ENCODE data around the gene AHDC1. TPM values are rescaled to one million over a fixed set of nuclear protein-coding genes. Genes with fewer than 3 reads are reported as not detected.
A peak's percentile ranks its signal among the peaks of the same experiment; 100 is the strongest.

The AHDC1 gene
- total RNA-seq, 1 donor from 2014 or later: 40.1 TPM

GRCh38 chr1:27603309-27603680 lies 649 bp downstream of the AHDC1 start:
- peak overlapping the region; percentile 99 for H3K4me3 ChIP-seq
- TF ChIP-seq CTCF (IDR thresholded peaks at IDR 0.05; ENCODE audit: borderline replicate concordance): no peak
- intact Hi-C loops (cut with micrococcal nuclease): no loop called here
- DNase-seq: peak; percentile 49
- no peaks in the 10 kb centered on the region for H3K27me3 ChIP-seq (ENCODE audit: low read depth)
- no peaks in the 10 kb centered on the region for H3K36me3 ChIP-seq
- H3K27ac ChIP-seq (replicated peaks): peak overlapping the region; percentile 98
- H3K9me3 ChIP-seq (replicated peaks): no peaks in the 10 kb centered on the region
- peaks cover 78% of the 10 kb centered on the region for H3K4me1 ChIP-seq

GRCh38 chr1:27602462-27603308 lies 1.3 kb downstream of the AHDC1 start:
- no peaks in the 10 kb centered on the region for H3K9me3 ChIP-seq (replicated peaks)
- H3K27ac ChIP-seq (replicated peaks): peak overlapping the region; percentile 98
- DNase-seq: peak; percentile 61
- H3K4me1 ChIP-seq: peaks cover 83% of the 10 kb centered on the region
- H3K27me3 ChIP-seq (ENCODE audit: low read depth): no peaks in the 10 kb centered on the region
- intact Hi-C loops (cut with micrococcal nuclease): no loop called here
- TF ChIP-seq CTCF (IDR thresholded peaks at IDR 0.05; ENCODE audit: borderline replicate concordance): no peak
- peak overlapping the region; percentile 99 for H3K4me3 ChIP-seq
- no peaks in the 10 kb centered on the region for H3K36me3 ChIP-seq

GRCh38 chr1:27601771-27602461 lies 2.0 kb downstream of the AHDC1 start:
- Histone ChIP-seq H3K27ac (replicated peaks) (peak overlapping the region; percentile 98), H3K27me3 (ENCODE audit: low read depth) (no peaks in the 10 kb centered on the region), H3K4me3 (peak overlapping the region; percentile 99), H3K4me1 (peaks cover 91% of the 10 kb centered on the region), H3K36me3 (no peaks in the 10 kb centered on the region), H3K9me3 (replicated peaks) (no peaks in the 10 kb centered on the region)
- intact Hi-C loops (cut with micrococcal nuclease): no loop called here
- peak; percentile 62 for DNase-seq
- no peak for TF ChIP-seq CTCF (IDR thresholded peaks at IDR 0.05; ENCODE audit: borderline replicate concordance)

- Histone ChIP-seq H3K9me3 (replicated peaks) (no peaks in the 10 kb centered on the region), H3K36me3 (no peaks in the 10 kb centered on the region), H3K4me3 (peak overlapping the region; percentile 99), H3K27me3 (ENCODE audit: low read depth) (no peaks in the 10 kb centered on the region), H3K27ac (replicated peaks) (peak overlapping the region; percentile 98), H3K4me1 (peaks cover 96% of the 10 kb centered on the region)
- intact Hi-C loops (cut with micrococcal nuclease): no loop called here
- no peak for TF ChIP-seq CTCF (IDR thresholded peaks at IDR 0.05; ENCODE audit: borderline replicate concordance)
- DNase-seq: no peak
These were observed 2.6 kb downstream of the AHDC1 start for GRCh38 chr1:27601321-27601770.

GRCh38 chr1:27600498-27601175 lies 3.3 kb downstream of the AHDC1 start:
- no peaks in the 10 kb centered on the region for H3K9me3 ChIP-seq (replicated peaks)
- no peaks in the 10 kb centered on the region for H3K27me3 ChIP-seq (ENCODE audit: low read depth)
- H3K4me1 ChIP-seq: peaks cover 96% of the 10 kb centered on the region
- TF ChIP-seq CTCF (IDR thresholded peaks at IDR 0.05; ENCODE audit: borderline replicate concordance): no peak
- H3K36me3 ChIP-seq: no peaks in the 10 kb centered on the region
- H3K4me3 ChIP-seq: peak overlapping the region; percentile 99
- intact Hi-C loops (cut with micrococcal nuclease): no loop called here
- peak overlapping the region; percentile 98 for H3K27ac ChIP-seq (replicated peaks)
- no peak for DNase-seq

Data from left ventricle myocardium inferior (tissue), 1 donor.